ENCODE data around the gene WDR31. TPM values are rescaled to one million over a fixed set of nuclear protein-coding genes. Genes with fewer than 3 reads are reported as not detected.
"Not testable (repeated sequence)": the region's sequence is repeated elsewhere in the genome, so short reads cannot be mapped to it uniquely, and the experiment has no call there.

The WDR31 gene
- total RNA-seq, 2 donors from 2014 or later = 2.4 to 5.4 TPM

DNA sequence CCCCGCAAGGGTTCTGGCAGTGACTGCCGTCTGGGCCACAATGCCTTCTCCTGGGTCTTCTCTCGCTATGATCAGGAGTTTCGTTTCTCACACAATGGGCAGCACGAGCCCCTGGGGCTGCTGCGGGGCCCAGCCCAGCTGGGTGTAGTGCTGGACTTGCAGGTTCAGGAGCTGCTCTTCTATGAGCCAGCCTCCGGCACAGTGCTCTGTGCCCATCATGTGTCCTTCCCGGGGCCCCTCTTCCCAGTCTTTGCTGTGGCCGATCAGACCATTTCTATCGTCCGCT is 29.7 kb upstream of the WDR31 start:
- H3K27ac ChIP-seq = no peak overlapping the region
- peaks cover 15% of the 10 kb centered on the region for H3K36me3 ChIP-seq
- H3K4me1 ChIP-seq (ENCODE audit: control insufficient read depth in 1 of 2, low read depth in 2 of 2) = peaks cover 0 to 11% of the 10 kb centered on the region in 2 donors
- no peak overlapping the region for H3K4me3 ChIP-seq
- no peak for DNase-seq (ENCODE audit: low spot score)
- ATAC-seq (ENCODE audit: insufficient number of reproducible peaks, low FRiP score, low read depth) = no peak
- TF ChIP-seq, protein P1, sequence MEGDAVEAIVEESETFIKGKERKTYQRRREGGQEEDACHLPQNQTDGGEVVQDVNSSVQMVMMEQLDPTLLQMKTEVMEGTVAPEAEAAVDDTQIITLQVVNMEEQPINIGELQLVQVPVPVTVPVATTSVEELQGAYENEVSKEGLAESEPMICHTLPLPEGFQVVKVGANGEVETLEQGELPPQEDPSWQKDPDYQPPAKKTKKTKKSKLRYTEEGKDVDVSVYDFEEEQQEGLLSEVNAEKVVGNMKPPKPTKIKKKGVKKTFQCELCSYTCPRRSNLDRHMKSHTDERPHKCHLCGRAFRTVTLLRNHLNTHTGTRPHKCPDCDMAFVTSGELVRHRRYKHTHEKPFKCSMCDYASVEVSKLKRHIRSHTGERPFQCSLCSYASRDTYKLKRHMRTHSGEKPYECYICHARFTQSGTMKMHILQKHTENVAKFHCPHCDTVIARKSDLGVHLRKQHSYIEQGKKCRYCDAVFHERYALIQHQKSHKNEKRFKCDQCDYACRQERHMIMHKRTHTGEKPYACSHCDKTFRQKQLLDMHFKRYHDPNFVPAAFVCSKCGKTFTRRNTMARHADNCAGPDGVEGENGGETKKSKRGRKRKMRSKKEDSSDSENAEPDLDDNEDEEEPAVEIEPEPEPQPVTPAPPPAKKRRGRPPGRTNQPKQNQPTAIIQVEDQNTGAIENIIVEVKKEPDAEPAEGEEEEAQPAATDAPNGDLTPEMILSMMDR (IDR thresholded peaks at IDR 0.05) = no peak
- H3K9me3 ChIP-seq = no peaks in the 10 kb centered on the region
- H3K27me3 ChIP-seq (replicated peaks; ENCODE audit: insufficient read depth) = no peaks in the 10 kb centered on the region

DNA sequence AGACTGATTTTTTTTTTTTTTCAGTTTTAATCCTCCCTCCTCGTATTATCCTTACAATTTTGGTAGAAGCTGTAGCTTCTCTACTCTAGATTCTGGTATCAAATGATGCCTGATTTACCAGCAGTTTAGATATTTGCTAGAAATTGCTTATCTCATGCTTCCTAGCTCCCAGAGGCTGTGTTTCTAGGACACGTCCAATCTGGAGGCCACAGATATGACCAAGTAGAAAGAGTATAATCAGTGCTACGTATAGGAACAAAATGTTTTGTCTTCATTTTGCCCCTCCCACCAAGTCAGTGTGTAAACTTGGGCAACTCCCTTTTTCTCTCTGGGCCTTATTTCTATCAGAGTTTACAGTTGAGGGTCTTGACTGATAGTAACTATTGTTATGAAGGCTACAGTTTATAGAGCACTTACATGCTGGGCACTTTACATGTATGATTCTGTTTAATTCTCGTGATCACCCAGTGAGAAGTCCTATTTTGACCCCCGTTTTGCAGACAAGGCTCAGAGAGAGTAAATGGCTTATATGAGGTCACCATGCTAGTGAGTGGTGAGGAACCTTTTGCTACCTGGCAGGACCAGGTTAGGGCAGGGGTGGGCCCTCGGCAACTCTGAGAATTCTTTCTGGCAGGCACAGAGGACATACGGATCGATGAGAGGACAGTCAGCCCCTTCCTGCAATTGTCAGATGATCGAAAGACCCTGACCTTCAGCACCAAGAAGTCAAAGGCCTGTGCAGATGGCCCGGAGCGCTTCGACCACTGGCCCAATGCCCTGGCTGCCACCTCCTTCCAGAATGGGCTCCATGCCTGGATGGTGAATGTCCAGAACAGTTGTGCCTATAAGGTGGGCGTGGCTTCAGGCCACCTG is 29.1 kb upstream of the WDR31 start:
- H3K36me3 ChIP-seq = peaks cover 12% of the 10 kb centered on the region
- DNase-seq (ENCODE audit: low spot score) (no peak), ATAC-seq (ENCODE audit: insufficient number of reproducible peaks, low FRiP score, low read depth) (no peak)
- H3K27ac ChIP-seq = no peak overlapping the region
- no peaks in the 10 kb centered on the region for H3K27me3 ChIP-seq (replicated peaks; ENCODE audit: insufficient read depth)
- TF ChIP-seq, protein P1 (IDR thresholded peaks at IDR 0.05) = no peak
- peaks cover 0 to 11% of the 10 kb centered on the region in 2 donors for H3K4me1 ChIP-seq (ENCODE audit: control insufficient read depth in 1 of 2, low read depth in 2 of 2)
- no peak overlapping the region for H3K4me3 ChIP-seq
- H3K9me3 ChIP-seq = no peaks in the 10 kb centered on the region

DNA sequence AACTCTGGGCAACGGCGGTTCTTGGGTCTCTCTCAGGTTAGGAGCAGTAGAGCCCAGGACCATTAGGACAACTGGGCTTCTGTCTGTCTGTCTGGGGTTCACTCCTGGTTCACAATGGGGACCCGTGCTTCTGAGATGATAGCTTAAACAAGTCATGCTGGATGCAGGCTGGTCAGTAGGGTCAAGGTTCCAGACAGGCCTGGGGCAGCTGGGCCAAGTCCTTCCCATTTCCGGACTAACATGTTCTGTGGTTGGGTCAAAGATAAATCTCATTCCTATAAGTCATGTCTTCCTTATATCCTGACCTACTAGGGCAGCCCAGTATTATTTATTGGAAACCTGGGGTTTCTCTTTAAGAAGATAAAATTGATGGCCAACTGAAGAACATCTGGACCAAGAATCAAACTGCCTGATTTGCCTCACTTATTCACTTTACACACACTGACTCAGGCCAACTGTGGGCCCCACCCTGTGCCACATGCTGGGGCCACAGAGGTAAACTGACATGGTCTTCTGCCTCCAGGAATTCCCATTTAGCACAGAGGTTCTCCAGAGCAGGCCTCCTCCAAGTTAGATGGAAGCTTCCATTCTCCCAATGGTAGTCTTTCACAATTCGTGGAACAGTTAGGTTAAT is 28.4 kb upstream of the WDR31 start:
- Histone ChIP-seq H3K27me3 (replicated peaks; ENCODE audit: insufficient read depth) (no peaks in the 10 kb centered on the region), H3K9me3 (no peaks in the 10 kb centered on the region), H3K4me3 (no peak overlapping the region), H3K36me3 (peaks cover 4% of the 10 kb centered on the region), H3K27ac (no peak overlapping the region), H3K4me1 (ENCODE audit: control insufficient read depth in 1 of 2, low read depth in 2 of 2) (peaks cover 0 to 11% of the 10 kb centered on the region in 2 donors)
- no peak for ATAC-seq (ENCODE audit: insufficient number of reproducible peaks, low FRiP score, low read depth)
- DNase-seq (ENCODE audit: low spot score) = no peak
- TF ChIP-seq, protein P1 (IDR thresholded peaks at IDR 0.05) = no peak

DNA sequence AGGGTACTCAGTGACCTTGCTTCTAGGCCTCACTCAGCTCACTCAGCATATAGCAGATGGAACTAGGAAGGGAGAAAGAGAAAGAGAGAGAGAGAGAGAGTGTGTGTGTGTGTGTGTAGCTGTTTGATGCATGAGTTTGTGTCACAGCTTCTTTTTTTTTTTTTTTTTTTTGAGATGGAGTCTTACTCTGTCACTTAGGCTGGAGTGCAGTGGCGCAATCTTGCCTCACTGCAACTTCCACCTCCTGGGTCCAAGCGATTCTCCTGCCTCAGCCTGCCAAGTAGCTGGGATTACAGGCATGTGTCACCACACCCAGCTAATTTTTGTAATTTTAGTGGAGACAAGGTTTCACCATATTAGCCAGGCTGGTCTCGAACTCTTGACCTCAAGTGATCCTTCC is 25.6 kb upstream of the WDR31 start:
- H3K27me3 ChIP-seq (replicated peaks; ENCODE audit: insufficient read depth); H3K27ac ChIP-seq; H3K4me3 ChIP-seq; H3K4me1 ChIP-seq (ENCODE audit: control insufficient read depth in 1 of 2, low read depth in 2 of 2); H3K9me3 ChIP-seq; DNase-seq (ENCODE audit: low spot score); H3K36me3 ChIP-seq; ATAC-seq (ENCODE audit: insufficient number of reproducible peaks, low FRiP score, low read depth): not testable (repeated sequence)

DNA sequence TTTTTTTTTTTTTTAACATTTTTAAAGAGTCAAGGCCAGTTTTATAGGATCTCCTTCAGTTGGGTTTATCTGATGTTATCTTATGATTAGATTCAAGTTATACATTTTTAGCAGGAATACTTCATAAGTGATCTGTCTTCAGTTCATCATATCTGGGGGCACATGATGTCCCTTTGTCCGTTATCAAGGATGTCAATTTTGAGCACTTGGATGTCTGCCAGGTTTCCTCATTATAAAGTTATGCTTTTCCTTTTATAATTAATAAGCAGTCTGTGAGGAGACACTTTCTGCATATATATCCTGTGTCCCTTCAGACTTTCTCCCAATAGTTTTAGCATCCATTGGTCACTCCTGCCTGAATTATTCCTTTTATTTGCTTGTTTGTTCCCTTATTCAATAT is 24.9 kb upstream of the WDR31 start:
- no peak for DNase-seq (ENCODE audit: low spot score)
- no peaks in the 10 kb centered on the region for H3K9me3 ChIP-seq
- no peaks in the 10 kb centered on the region for H3K27me3 ChIP-seq (replicated peaks; ENCODE audit: insufficient read depth)
- no peak overlapping the region for H3K27ac ChIP-seq
- no peak for ATAC-seq (ENCODE audit: insufficient number of reproducible peaks, low FRiP score, low read depth)
- TF ChIP-seq, protein P1 (IDR thresholded peaks at IDR 0.05) = no peak
- H3K4me3 ChIP-seq = no peak overlapping the region
- no peaks in the 10 kb centered on the region for H3K36me3 ChIP-seq
- H3K4me1 ChIP-seq (ENCODE audit: control insufficient read depth in 1 of 2, low read depth in 2 of 2) = no peaks in the 10 kb centered on the region

Data from thoracic aorta (tissue), 2 donors.